Measurements from ENCODE around the gene NUCB2. TPM values are rescaled to one million over a fixed set of nuclear protein-coding genes. Genes with fewer than 3 reads are reported as not detected.

NUCB2 gene
- polyA plus RNA-seq, 1 of the 3 experiments (the other 2 are of a cell fraction): 25.0 TPM

DNA sequence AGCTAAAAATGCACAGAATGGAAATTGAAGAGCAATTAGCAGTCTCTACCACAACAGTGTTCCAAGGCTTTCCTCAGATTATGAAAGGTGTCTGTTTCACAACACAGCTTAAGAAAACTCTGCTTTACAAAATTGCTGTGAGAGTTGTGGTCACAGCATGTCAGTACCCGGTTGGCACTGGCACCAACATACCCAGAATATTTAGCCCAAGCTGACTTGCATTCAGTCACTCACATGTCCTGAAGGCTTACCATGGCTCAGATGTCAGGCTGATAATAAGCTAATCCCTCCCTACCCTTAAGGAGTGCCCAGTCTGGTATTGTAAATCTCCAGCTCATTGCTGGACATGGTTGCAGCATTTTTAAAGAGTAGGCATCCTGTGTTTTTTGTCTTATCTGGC, 90.0 kb downstream of the NUCB2 start:
- POLR2A ChIA-PET: no interaction called here
- H3K9me3 ChIP-seq: peaks cover 10% of the 10 kb centered on the region; the same call in 1 of the 2 replicates
- H3K27ac ChIP-seq (ENCODE audit: low read depth in 2 of 2, low read length in 1 of 2): no peak overlapping the region
- no peak overlapping the region for H3K4me3 ChIP-seq (ENCODE audit: low read depth in 2 of 2, low read length in 1 of 2)
- H3K27me3 ChIP-seq (ENCODE audit: insufficient read depth): no peaks in the 10 kb centered on the region
- no peak for DNase-seq
- CTCF ChIA-PET: interaction anchor here (0.8 to 5.1 kb wide), 6 partner anchors 10 to 161 kb away, joined by 3 to 32 read pairs (median 5); partner anchors contain the start of gene KCNJ11
- no peaks in the 10 kb centered on the region for H3K79me2 ChIP-seq (ENCODE audit: insufficient read depth)
- no peaks in the 10 kb centered on the region for H3F3A ChIP-seq (replicated peaks; ENCODE audit: insufficient read depth)
- 67% methylated on average over 1 of the region's 1 CpG for WGBS (ENCODE audit: low lambda C conversion rate)
- no peak overlapping the region for H3K9ac ChIP-seq
- no peaks in the 10 kb centered on the region for H3K9me2 ChIP-seq
- no peak overlapping the region for H2AFZ ChIP-seq (ENCODE audit: low read depth)
- no peak overlapping the region for H3K4me2 ChIP-seq
- H3K4me1 ChIP-seq (ENCODE audit: control insufficient read depth in 1 of 2, insufficient read depth in 2 of 2, low read depth in 1 of 2, low read length in 1 of 2): no peaks in the 10 kb centered on the region
- H4K20me1 ChIP-seq (ENCODE audit: insufficient read depth): no peaks in the 10 kb centered on the region
- TF ChIP-seq YY1 (IDR thresholded peaks at IDR 0.05; ENCODE audit: low read depth): no peak
- TF ChIP-seq CTCF (IDR thresholded peaks at IDR 0.05): no peak
- no peak for TF ChIP-seq JUND (IDR thresholded peaks at IDR 0.05)
- no peak for TF ChIP-seq RXRA (IDR thresholded peaks at IDR 0.05; ENCODE audit: borderline replicate concordance, low read depth)
- no peak for TF ChIP-seq TAF1 (IDR thresholded peaks at IDR 0.05; ENCODE audit: borderline replicate concordance, low read depth, low read length)
- no peak for TF ChIP-seq ELF1 (IDR thresholded peaks at IDR 0.05)
- TF ChIP-seq GATA2 (CRISPR knock-in tag; IDR thresholded peaks at IDR 0.05): no peak
- no peak for TF ChIP-seq USF2 (IDR thresholded peaks at IDR 0.05; ENCODE audit: borderline replicate concordance, low read depth, low read length)
- TF ChIP-seq, protein P1, sequence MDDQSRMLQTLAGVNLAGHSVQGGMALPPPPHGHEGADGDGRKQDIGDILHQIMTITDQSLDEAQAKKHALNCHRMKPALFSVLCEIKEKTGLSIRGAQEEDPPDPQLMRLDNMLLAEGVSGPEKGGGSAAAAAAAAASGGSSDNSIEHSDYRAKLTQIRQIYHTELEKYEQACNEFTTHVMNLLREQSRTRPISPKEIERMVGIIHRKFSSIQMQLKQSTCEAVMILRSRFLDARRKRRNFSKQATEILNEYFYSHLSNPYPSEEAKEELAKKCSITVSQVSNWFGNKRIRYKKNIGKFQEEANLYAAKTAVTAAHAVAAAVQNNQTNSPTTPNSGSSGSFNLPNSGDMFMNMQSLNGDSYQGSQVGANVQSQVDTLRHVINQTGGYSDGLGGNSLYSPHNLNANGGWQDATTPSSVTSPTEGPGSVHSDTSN (IDR thresholded peaks at IDR 0.05): no peak
- TF ChIP-seq POLR2AphosphoS5 (IDR thresholded peaks at IDR 0.05; ENCODE audit: low read depth, low read length): no peak
- TF ChIP-seq IRF3 (IDR thresholded peaks at IDR 0.05; ENCODE audit: low read depth, low read length): no peak
- TF ChIP-seq USF1 (IDR thresholded peaks at IDR 0.05; ENCODE audit: borderline replicate concordance, low read depth): no peak
- TF ChIP-seq MEF2A (IDR thresholded peaks at IDR 0.05; ENCODE audit: borderline replicate concordance, low read depth): no peak
- TF ChIP-seq SIN3A (IDR thresholded peaks at IDR 0.05; ENCODE audit: borderline replicate concordance, low read depth, low read length): no peak
- H3K36me3 ChIP-seq (replicated peaks in 1 of 2; ENCODE audit: control insufficient read depth in 1 of 2, insufficient read depth in 2 of 2, low read length in 1 of 2): peaks cover 20 to 23% of the 10 kb centered on the region in 2 experiments

Data from SK-N-SH (cell line).